Mesendoderm (in vitro differentiated cells): ENCODE results near the gene IGF1R.

ENCODE experiments used
- DNase-seq: peaks from one replicate; pipeline ENCODE4 v3.0.0; 2013
- H2AK5ac ChIP-seq: 2 replicates; pipeline ENCODE4 v1.6.1; 2013; ENCODE audit warnings: low read length, inconsistent platforms
- H2BK120ac ChIP-seq: 2 replicates; pipeline ENCODE4 v1.6.1; 2013; ENCODE audit warnings: low read depth, mild to moderate bottlenecking, low read length, moderate library complexity, mixed read lengths
- H2BK15ac ChIP-seq: replicated peaks from 2 replicates; pipeline ENCODE4 v1.6.1; 2013; ENCODE audit warnings: low read depth, mild to moderate bottlenecking, moderate library complexity
- H2BK5ac ChIP-seq: 2 replicates; pipeline ENCODE4 v1.6.1; 2013; ENCODE audit warnings: low read length, inconsistent platforms
- H3K18ac ChIP-seq: 2 replicates; pipeline ENCODE4 v1.6.1; 2013; ENCODE audit warnings: mild to moderate bottlenecking, low read length, mixed read lengths
- H3K23ac ChIP-seq: one replicate; pipeline ENCODE4 v1.6.1; 2013; ENCODE audit warnings: low read length
- H3K27ac ChIP-seq: 2 replicates; pipeline ENCODE4 v1.5.1; 2013; ENCODE audit warnings: low read depth, mild to moderate bottlenecking, inconsistent platforms, low read length, moderate library complexity
- H3K27me3 ChIP-seq: 2 replicates; pipeline ENCODE4 v1.6.1; 2013; ENCODE audit warnings: low read length, control low read depth, mild to moderate bottlenecking, inconsistent platforms; ENCODE audit not compliant: insufficient read depth, poor library complexity
- H3K36me3 ChIP-seq: 2 replicates; pipeline ENCODE4 v1.6.1; 2013; ENCODE audit warnings: low read length, inconsistent platforms; ENCODE audit not compliant: control insufficient read depth, insufficient read depth
- H3K4ac ChIP-seq: one replicate; pipeline ENCODE4 v1.6.1; 2013; ENCODE audit warnings: low read depth, mild to moderate bottlenecking, low read length, moderate library complexity
- H3K4me1 ChIP-seq: 2 replicates; pipeline ENCODE4 v1.6.1; 2013; ENCODE audit warnings: low read depth, low read length, inconsistent platforms; ENCODE audit not compliant: control insufficient read depth
- H3K4me2 ChIP-seq: 2 replicates; pipeline ENCODE4 v1.6.1; 2013; ENCODE audit warnings: low read length
- H3K4me3 ChIP-seq: 2 replicates; pipeline ENCODE4 v1.5.1; 2013; ENCODE audit warnings: mild to moderate bottlenecking, low read length
- H3K56ac ChIP-seq: one replicate; pipeline ENCODE4 v1.6.1; 2013; ENCODE audit warnings: low read length
- H3K79me1 ChIP-seq: 2 replicates; pipeline ENCODE4 v1.6.1; 2013; ENCODE audit warnings: low read length, inconsistent platforms
- H3K79me2 ChIP-seq: 2 replicates; pipeline ENCODE4 v1.6.1; 2013; ENCODE audit warnings: mild to moderate bottlenecking, low read length; ENCODE audit not compliant: control insufficient read depth, insufficient read depth
- H3K9ac ChIP-seq: 2 replicates; pipeline ENCODE4 v1.6.1; 2013; ENCODE audit warnings: low read length, inconsistent platforms
- H4K5ac ChIP-seq: one replicate; pipeline ENCODE4 v1.6.1; 2013; ENCODE audit warnings: low read length
- H4K8ac ChIP-seq: one replicate; pipeline ENCODE4 v1.6.1; 2013; ENCODE audit warnings: low read depth, mild to moderate bottlenecking, control low read depth, low read length, moderate library complexity
- WGBS: extraction: QIAGEN DNeasy Blood & Tissue Kit; methylation state at CpG from one replicate; pipeline ENCODE4 v1.1.7; 2013; ENCODE audit warnings: low lambda C conversion rate, missing lambda C conversion rate; ENCODE audit not compliant: insufficient coverage; ENCODE audit errors: extremely low coverage; 5-methylcytosine and 5-hydroxymethylcytosine counted together

IGF1R gene

GRCh38 chr15:98650417-98651035 is 2.2 kb downstream of the IGF1R start:
- Histone ChIP-seq H3K79me2 (peaks cover 57% of the 10 kb centered on the region), H2BK5ac (peak overlapping the region; percentile 52), H2BK120ac (peak overlapping the region; percentile 16), H3K79me1 (peaks cover 3% of the 10 kb centered on the region), H3K4me1 (peaks cover 6% of the 10 kb centered on the region), H3K27me3 (no peaks in the 10 kb centered on the region), H3K27ac (peak overlapping the region; percentile 90), H3K4me2 (peak overlapping the region; percentile 53), H3K56ac (peak overlapping the region; percentile 87), H3K18ac (peak overlapping the region; percentile 92), H3K23ac (peak overlapping the region; percentile 53), H4K5ac (no peak overlapping the region), H2AK5ac (no peak overlapping the region), H3K36me3 (no peaks in the 10 kb centered on the region), H2BK15ac (peak overlapping the region; percentile 14), H3K4me3 (peak overlapping the region; percentile 66), H4K8ac (no peak overlapping the region), H3K9ac (peak overlapping the region; percentile 82), H3K4ac (peak overlapping the region; percentile 78)
- no CpG with 5 or more reads among the region's 51 CpGs for WGBS
- peak; percentile 73 for DNase-seq

GRCh38 chr15:98651036-98651481 is 2.7 kb downstream of the IGF1R start:
- Histone ChIP-seq H3K79me1 (peaks cover 5% of the 10 kb centered on the region), H3K4me3 (peak overlapping the region; percentile 66), H3K4me2 (peak overlapping the region; percentile 53), H2BK15ac (peak overlapping the region; percentile 14), H3K56ac (peak overlapping the region; percentile 87), H4K8ac (no peak overlapping the region), H3K23ac (no peak overlapping the region), H3K18ac (peak overlapping the region; percentile 92), H3K4me1 (peaks cover 6% of the 10 kb centered on the region), H3K4ac (peak overlapping the region; percentile 78), H2BK120ac (no peak overlapping the region), H3K27ac (peak overlapping the region; percentile 82), H3K27me3 (no peaks in the 10 kb centered on the region), H3K36me3 (no peaks in the 10 kb centered on the region), H4K5ac (no peak overlapping the region), H2AK5ac (no peak overlapping the region), H3K9ac (peak overlapping the region; percentile 82), H2BK5ac (peak overlapping the region; percentile 51), H3K79me2 (peaks cover 62% of the 10 kb centered on the region)
- DNase-seq = peak; percentile 63
- WGBS = no CpG with 5 or more reads among the region's 28 CpGs

DNA sequence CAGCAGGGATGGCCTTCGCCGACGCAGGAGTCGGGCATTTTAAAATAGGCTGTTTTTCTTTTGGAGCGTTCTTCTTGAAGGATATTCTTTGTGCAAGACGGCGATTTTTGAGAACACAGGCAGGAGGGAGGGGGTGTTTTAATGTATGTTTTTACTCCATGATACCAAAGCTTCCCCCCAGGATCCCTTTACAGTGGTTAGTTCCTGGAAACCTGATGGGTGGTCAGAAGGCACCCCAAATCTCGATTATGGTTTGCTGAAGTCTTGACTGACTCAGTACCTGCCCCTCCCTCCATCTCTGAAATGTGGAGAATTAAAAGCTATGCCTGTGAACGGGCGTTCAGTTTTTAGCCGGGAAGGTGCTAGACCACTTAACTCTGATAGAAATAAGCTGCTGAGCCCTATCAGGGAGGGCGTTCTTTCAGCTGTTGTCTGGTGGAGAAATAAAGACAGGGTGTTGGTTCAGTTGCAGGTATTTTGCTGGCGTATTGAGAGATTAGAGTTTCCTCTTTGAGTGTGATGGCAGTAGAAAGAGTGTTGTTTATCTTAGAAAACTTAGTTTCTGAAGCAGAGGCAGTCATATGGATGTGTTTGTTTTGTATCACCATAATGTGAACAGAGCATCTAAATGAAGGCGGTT is 3.4 kb downstream of the IGF1R start:
- no peak overlapping the region for H2AK5ac ChIP-seq
- no peaks in the 10 kb centered on the region for H3K36me3 ChIP-seq
- peak; percentile 85 for DNase-seq
- H2BK120ac ChIP-seq = no peak overlapping the region
- no peak overlapping the region for H4K5ac ChIP-seq
- peak overlapping the region; percentile 66 for H3K4me3 ChIP-seq
- H3K4ac ChIP-seq = no peak overlapping the region
- no peak overlapping the region for H3K23ac ChIP-seq
- peak overlapping the region; percentile 53 for H3K4me2 ChIP-seq
- no peaks in the 10 kb centered on the region for H3K27me3 ChIP-seq
- peak overlapping the region; percentile 18 for H2BK5ac ChIP-seq
- peaks cover 68% of the 10 kb centered on the region for H3K79me2 ChIP-seq
- WGBS = no CpG with 5 or more reads among the region's 14 CpGs
- H4K8ac ChIP-seq = no peak overlapping the region
- peaks cover 5% of the 10 kb centered on the region for H3K79me1 ChIP-seq
- peaks cover 6% of the 10 kb centered on the region for H3K4me1 ChIP-seq
- H2BK15ac ChIP-seq = no peak overlapping the region
- H3K9ac ChIP-seq = peak overlapping the region; percentile 82
- H3K18ac ChIP-seq = peak overlapping the region; percentile 92
- H3K27ac ChIP-seq = peak overlapping the region; percentile 82
- peak overlapping the region; percentile 87 for H3K56ac ChIP-seq

GRCh38 chr15:98653686-98654085 is 5.3 kb downstream of the IGF1R start:
- Histone ChIP-seq H3K4ac (no peak overlapping the region), H3K4me3 (no peak overlapping the region), H2BK120ac (no peak overlapping the region), H2BK5ac (no peak overlapping the region), H4K5ac (no peak overlapping the region), H2BK15ac (no peak overlapping the region), H3K56ac (no peak overlapping the region), H3K36me3 (no peaks in the 10 kb centered on the region), H3K4me2 (no peak overlapping the region), H4K8ac (no peak overlapping the region), H3K18ac (peak overlapping the region; percentile 70), H3K23ac (no peak overlapping the region), H3K79me2 (peaks cover 85% of the 10 kb centered on the region), H2AK5ac (no peak overlapping the region), H3K27me3 (no peaks in the 10 kb centered on the region), H3K79me1 (peaks cover 9% of the 10 kb centered on the region), H3K4me1 (peaks cover 6% of the 10 kb centered on the region), H3K9ac (no peak overlapping the region), H3K27ac (no peak overlapping the region)
- WGBS = no CpG with 5 or more reads among the region's 1 CpG
- no peak for DNase-seq

- H3K56ac ChIP-seq = no peak overlapping the region
- H4K5ac ChIP-seq = no peak overlapping the region
- no peak overlapping the region for H3K18ac ChIP-seq
- no peaks in the 10 kb centered on the region for H3K27me3 ChIP-seq
- peak overlapping the region; percentile 23 for H3K9ac ChIP-seq
- no peak overlapping the region for H3K27ac ChIP-seq
- H3K79me1 ChIP-seq = peaks cover 9% of the 10 kb centered on the region
- no peak overlapping the region for H2BK120ac ChIP-seq
- WGBS = no CpG with 5 or more reads among the region's 4 CpGs
- H3K79me2 ChIP-seq = peaks cover 84% of the 10 kb centered on the region
- H2AK5ac ChIP-seq = no peak overlapping the region
- H2BK5ac ChIP-seq = no peak overlapping the region
- H3K4me2 ChIP-seq = no peak overlapping the region
- H3K4ac ChIP-seq = no peak overlapping the region
- peaks cover 6% of the 10 kb centered on the region for H3K4me1 ChIP-seq
- no peak for DNase-seq
- H4K8ac ChIP-seq = no peak overlapping the region
- H3K36me3 ChIP-seq = no peaks in the 10 kb centered on the region
- H3K23ac ChIP-seq = no peak overlapping the region
- H3K4me3 ChIP-seq = no peak overlapping the region
- no peak overlapping the region for H2BK15ac ChIP-seq
Observed at GRCh38 chr15:98654790-98655360, 6.5 kb downstream of the IGF1R start.
